Hippocampal formation (tissue), 2 donors: ENCODE results near the gene STXBP1.

Experiments used
- DNase-seq, 2 donors: peaks; one replicate each; lab custom pipeline; 2025; lab: John Stamatoyannopoulos, UW

The STXBP1 gene

GRCh38 chr9:127693143-127693542, 81.1 kb downstream of the STXBP1 start:
- peak in 1 of 2 donors; percentile 45 for DNase-seq

- DNase-seq = no peak
These were observed 81.6 kb downstream of the STXBP1 start for GRCh38 chr9:127693697-127694096.

GRCh38 chr9:127694890-127695720, 83.0 kb downstream of the STXBP1 start:
- no peak for DNase-seq

- DNase-seq = no peak
These were observed 85.5 kb downstream of the STXBP1 start for GRCh38 chr9:127697575-127697974.

- DNase-seq = no peak
These were observed 86.3 kb downstream of the STXBP1 start for GRCh38 chr9:127698386-127698785.

- DNase-seq = peak; percentile 95
These were observed 87.1 kb downstream of the STXBP1 start for GRCh38 chr9:127698985-127699670.

GRCh38 chr9:127700140-127700539, 88.1 kb downstream of the STXBP1 start:
- DNase-seq = peak in 1 of 2 donors; percentile 40

GRCh38 chr9:127700594-127701255, 88.6 kb downstream of the STXBP1 start:
- DNase-seq = no peak

GRCh38 chr9:127703289-127703946, 91.3 kb downstream of the STXBP1 start:
- no peak for DNase-seq

GRCh38 chr9:127705577-127706379, 93.7 kb downstream of the STXBP1 start:
- no peak for DNase-seq

GRCh38 chr9:127706836-127707241, 94.8 kb downstream of the STXBP1 start, which contains the start of gene CFAP157:
Gene CFAP157 (plus strand): TSS chr9:127706988. CDS start chr9:127707032, 44 bp downstream.
- no peak for DNase-seq

GRCh38 chr9:127707766-127708165, 95.7 kb downstream of the STXBP1 start:
- no peak for DNase-seq

GRCh38 chr9:127708952-127709587, 97.0 kb downstream of the STXBP1 start:
- no peak for DNase-seq

- no peak for DNase-seq
These were observed 98.2 kb downstream of the STXBP1 start for GRCh38 chr9:127710204-127710783.

- no peak for DNase-seq
These were observed 99.2 kb downstream of the STXBP1 start for GRCh38 chr9:127711226-127711701.

GRCh38 chr9:127711831-127712274, 99.8 kb downstream of the STXBP1 start:
- no peak for DNase-seq

- no peak for DNase-seq
These were observed 100.3 kb downstream of the STXBP1 start for GRCh38 chr9:127712371-127712770.

- no peak for DNase-seq
These were observed 100.8 kb downstream of the STXBP1 start for GRCh38 chr9:127712867-127713266.

- no peak for DNase-seq
These were observed 102.1 kb downstream of the STXBP1 start for GRCh38 chr9:127714020-127714750.
